Mesothelial cell of epicardium (in vitro differentiated cells): ENCODE measurements around the gene TMCO6. TPM values are rescaled to one million over a fixed set of nuclear protein-coding genes. Genes with fewer than 3 reads are reported as not detected.
"Not testable (repeated sequence)": the region's sequence is repeated elsewhere in the genome, so short reads cannot be mapped to it uniquely, and the experiment has no call there.

Source experiments
- DNase-seq, 2 experiments: peaks; one replicate each; pipeline ENCODE4 v3.0.0; 2021; ENCODE audit warnings: low spot score in 2 of 2; ENCODE audit not compliant: unreplicated experiment in 2 of 2
- H3K27ac Mint-ChIP-seq: 2 replicates; pipeline ENCODE4 v1.8.0; 2021; ENCODE audit warnings: mixed read lengths
- H3K27me3 Mint-ChIP-seq: 2 replicates; pipeline ENCODE4 v1.8.0; 2021; ENCODE audit warnings: low read depth, mixed read lengths
- H3K36me3 Mint-ChIP-seq: 2 replicates; pipeline ENCODE4 v1.8.0; 2021; ENCODE audit warnings: mixed read lengths
- H3K4me1 Mint-ChIP-seq: 2 replicates; pipeline ENCODE4 v1.8.0; 2021; ENCODE audit warnings: mixed read lengths
- H3K4me3 Mint-ChIP-seq: 2 replicates; pipeline ENCODE4 v1.8.0; 2021; ENCODE audit warnings: mild to moderate bottlenecking, moderate library complexity, mixed read lengths
- H3K9me3 Mint-ChIP-seq: 2 replicates; pipeline ENCODE4 v1.8.0; 2021; ENCODE audit warnings: mixed read lengths
- CTCF ChIP-seq: fragments of 200-600 bp; sonication (generic); IDR thresholded peaks from one replicate; pipeline ENCODE4 v1.5.0; 2021; ENCODE audit warnings: antibody characterized with exemption; ENCODE audit not compliant: unreplicated experiment
- total RNA-seq: library from RNA; stranded (reverse); gene quantifications from 3 replicates; pipeline ENCODE4 v1.2.1, GENCODE V29; 2021

Gene TMCO6
- total RNA-seq, 1 donor from 2014 or later: 21.0 TPM

GRCh38 chr5:140595538-140596300, 43.5 kb upstream of the TMCO6 start:
- Mint-ChIP-seq H3K4me3 (no peak overlapping the region), H3K9me3 (no peaks in the 10 kb centered on the region), H3K4me1 (no peaks in the 10 kb centered on the region), H3K27ac (no peak overlapping the region), H3K27me3 (peaks cover 31% of the 10 kb centered on the region), H3K36me3 (no peaks in the 10 kb centered on the region)
- TF ChIP-seq CTCF: no peak
- DNase-seq: no peak

- H3K9me3 Mint-ChIP-seq: no peaks in the 10 kb centered on the region
- DNase-seq: no peak
- H3K4me3 Mint-ChIP-seq: no peak overlapping the region
- peaks cover 29% of the 10 kb centered on the region for H3K27me3 Mint-ChIP-seq
- H3K4me1 Mint-ChIP-seq: no peaks in the 10 kb centered on the region
- TF ChIP-seq CTCF: no peak
- no peaks in the 10 kb centered on the region for H3K36me3 Mint-ChIP-seq
- no peak overlapping the region for H3K27ac Mint-ChIP-seq
Observed at GRCh38 chr5:140596321-140596741, 42.9 kb upstream of the TMCO6 start.

- H3K4me1 Mint-ChIP-seq: no peaks in the 10 kb centered on the region
- no peak for TF ChIP-seq CTCF
- H3K9me3 Mint-ChIP-seq: no peaks in the 10 kb centered on the region
- peaks cover 29% of the 10 kb centered on the region for H3K27me3 Mint-ChIP-seq
- H3K4me3 Mint-ChIP-seq: no peak overlapping the region
- H3K27ac Mint-ChIP-seq: no peak overlapping the region
- no peak for DNase-seq
- no peaks in the 10 kb centered on the region for H3K36me3 Mint-ChIP-seq
Observed at GRCh38 chr5:140598836-140599235, 40.4 kb upstream of the TMCO6 start.

DNA sequence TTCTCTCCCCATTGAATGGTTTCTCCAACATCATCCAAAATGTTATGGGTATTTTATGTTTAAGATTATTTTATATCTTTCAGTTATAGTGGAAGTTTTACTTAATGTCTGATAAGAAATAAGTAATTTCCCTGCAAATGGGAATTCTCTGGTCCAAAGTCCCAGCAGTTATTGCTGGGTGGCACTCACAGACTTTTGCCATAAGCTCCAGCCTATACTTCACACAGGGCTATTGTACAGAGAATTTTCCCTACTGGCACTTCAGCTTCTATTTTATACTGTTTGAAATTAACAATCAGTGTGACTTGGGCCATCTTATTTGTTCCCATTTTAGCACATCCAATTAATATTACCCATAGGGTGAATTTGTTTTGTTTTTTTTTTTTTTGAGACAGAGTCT, 39.2 kb upstream of the TMCO6 start:
- no peaks in the 10 kb centered on the region for H3K9me3 Mint-ChIP-seq
- H3K36me3 Mint-ChIP-seq: no peaks in the 10 kb centered on the region
- no peak overlapping the region for H3K4me3 Mint-ChIP-seq
- H3K27me3 Mint-ChIP-seq: peaks cover 28% of the 10 kb centered on the region
- H3K4me1 Mint-ChIP-seq: no peaks in the 10 kb centered on the region
- no peak for DNase-seq
- no peak overlapping the region for H3K27ac Mint-ChIP-seq
- TF ChIP-seq CTCF: no peak

DNA sequence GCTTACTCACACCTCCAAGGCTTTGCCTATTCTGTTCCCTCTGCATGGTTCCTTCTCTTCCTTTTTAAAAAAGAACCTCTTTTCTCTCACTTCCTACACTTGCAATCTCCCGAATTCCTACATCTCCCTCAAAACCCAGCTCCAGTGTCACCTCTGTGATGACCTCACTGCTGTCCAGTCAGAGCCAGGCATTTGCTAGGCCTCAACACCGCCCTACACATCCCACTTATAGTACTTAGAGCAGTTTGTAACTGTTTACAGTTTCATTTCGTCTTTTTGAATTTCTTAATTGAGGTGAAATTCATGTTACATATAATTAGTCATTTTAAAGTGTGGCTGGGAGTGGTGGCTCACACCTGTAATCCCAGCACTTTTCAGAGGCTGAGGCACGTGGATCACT, 37.1 kb upstream of the TMCO6 start:
- no peak for DNase-seq
- Mint-ChIP-seq H3K36me3 (no peaks in the 10 kb centered on the region), H3K9me3 (no peaks in the 10 kb centered on the region), H3K4me1 (no peaks in the 10 kb centered on the region), H3K27ac (no peak overlapping the region), H3K27me3 (peaks cover 15% of the 10 kb centered on the region), H3K4me3 (no peak overlapping the region)
- no peak for TF ChIP-seq CTCF

DNA sequence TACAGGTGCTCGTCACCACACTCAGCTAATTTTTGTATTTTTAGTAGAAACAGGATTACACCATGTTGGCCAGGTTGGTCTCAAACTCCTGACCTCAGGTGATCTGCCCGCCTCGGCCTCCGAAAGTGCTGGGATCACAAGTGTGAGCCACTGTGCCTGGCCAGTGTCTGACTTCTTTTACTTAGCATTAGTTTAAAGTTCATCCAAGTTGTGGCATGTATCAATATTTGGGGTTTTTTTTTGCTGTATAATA, 35.9 kb upstream of the TMCO6 start:
- H3K4me3 Mint-ChIP-seq, DNase-seq, H3K9me3 Mint-ChIP-seq, H3K4me1 Mint-ChIP-seq, H3K36me3 Mint-ChIP-seq, H3K27ac Mint-ChIP-seq: not testable (repeated sequence)
- H3K27me3 Mint-ChIP-seq: peaks cover 12% of the 10 kb centered on the region
